Measurements from ENCODE around the gene PRDX1. TPM values are rescaled to one million over a fixed set of nuclear protein-coding genes. Genes with fewer than 3 reads are reported as not detected.

Gene PRDX1
- total and polyA plus RNA-seq, 2 of the 13 experiments (the other 11 are each of a cell fraction or from before 2014, with no cell fraction given) = 761 to 1,898 TPM

GRCh38 chr1:45552331-45552730 lies 30.6 kb upstream of the PRDX1 start:
- CTCF ChIA-PET (ENCODE audit: low intra/inter-chr PET ratio, low total read pairs) = no interaction called here

More at GRCh38 chr1:45552331-45552730, 30.6 kb upstream of the PRDX1 start:
- Histone ChIP-seq H3K27ac (ENCODE audit: extremely low read length, insufficient read depth, low read length) (peak overlapping the region; percentile 33), H4K20me1 (ENCODE audit: insufficient read depth, low read length) (no peaks in the 10 kb centered on the region), H2AFZ (ENCODE audit: low read length) (no peak overlapping the region), H3K4me2 (ENCODE audit: low read depth, low read length) (peak overlapping the region; percentile 94), H3K36me3 (replicated peaks in 1 of 2; ENCODE audit: control insufficient read depth in 1 of 2, insufficient read depth in 2 of 2, low read length in 2 of 2) (peaks cover 1 to 12% of the 10 kb centered on the region in 2 experiments; a peak in 4 of 5 replicates), H3K4me1 (ENCODE audit: insufficient read depth, low read length) (peaks cover 47% of the 10 kb centered on the region), H3K9ac (ENCODE audit: insufficient read depth, low read depth, low read length) (peak overlapping the region; percentile 88; the same call in 1 of the 2 replicates), H3K79me2 (ENCODE audit: insufficient read depth, low read length) (peaks cover 39% of the 10 kb centered on the region), H3K4me3 (replicated peaks in 1 of 3; ENCODE audit: insufficient read depth in 1 of 3, low read depth in 2 of 3, low read length in 3 of 3) (peak overlapping the region in 2 of 3 experiments; percentile 30 to 87; a peak in 1 of 6 replicates), H3K27me3 (ENCODE audit: control insufficient read depth in 1 of 2, insufficient read depth in 2 of 2, low read length in 2 of 2) (no peaks in the 10 kb centered on the region; a peak in 1 of 5 replicates), H3K9me3 (ENCODE audit: low read length) (no peaks in the 10 kb centered on the region)
- intact Hi-C loops (cut with micrococcal nuclease; ENCODE audit: unreplicated experiment) (no loop called here), in situ Hi-C loops (cut with HindIII; ENCODE audit: extremely low pct_ligation_motif_present, low pct_unique_long_range_greater_than_20kb) (no loop called here)
- no TSS peak for BruUV-seq (replicated peaks)
- FAIRE-seq (no peak), ATAC-seq (no peak), DNase-seq (ENCODE audit: low spot score) (no peak)
- POLR2A ChIA-PET = interaction anchor here (2.6 to 29.7 kb wide), 2 partner anchors 10 to 31 kb away, joined by 27 to 690 read pairs; partner anchors contain the start of gene PRDX1
- WGBS (ENCODE audit: low lambda C conversion rate) = 69% methylated on average over 1 of the region's 1 CpG
- TF ChIP-seq ZNF75D (CRISPR knock-in tag; IDR thresholded peaks at IDR 0.05; ENCODE audit: borderline replicate concordance) (no peak), ZSCAN22 (CRISPR knock-in tag; IDR thresholded peaks at IDR 0.05) (no peak), ZNF180 (CRISPR knock-in tag; IDR thresholded peaks at IDR 0.05; ENCODE audit: borderline replicate concordance, low read depth) (no peak), HDAC1 (CRISPR knock-in tag; IDR thresholded peaks at IDR 0.05) (no peak), TGIF2 (CRISPR knock-in tag; IDR thresholded peaks at IDR 0.05) (no peak), ZNF577 (CRISPR knock-in tag; IDR thresholded peaks at IDR 0.05; ENCODE audit: borderline replicate concordance, low read depth) (no peak), ZFP1 (CRISPR knock-in tag; IDR thresholded peaks at IDR 0.05) (no peak), ZNF83 (CRISPR knock-in tag; IDR thresholded peaks at IDR 0.05; ENCODE audit: borderline replicate concordance) (no peak), HMG20B (CRISPR knock-in tag; conservative IDR thresholded peaks at IDR 0.05) (no peak), ZBTB2 (CRISPR knock-in tag; IDR thresholded peaks at IDR 0.05; ENCODE audit: low read depth) (no peak), ZNF776 (CRISPR knock-in tag; IDR thresholded peaks at IDR 0.05) (no peak)
- TF ChIP-seq, protein P1, sequence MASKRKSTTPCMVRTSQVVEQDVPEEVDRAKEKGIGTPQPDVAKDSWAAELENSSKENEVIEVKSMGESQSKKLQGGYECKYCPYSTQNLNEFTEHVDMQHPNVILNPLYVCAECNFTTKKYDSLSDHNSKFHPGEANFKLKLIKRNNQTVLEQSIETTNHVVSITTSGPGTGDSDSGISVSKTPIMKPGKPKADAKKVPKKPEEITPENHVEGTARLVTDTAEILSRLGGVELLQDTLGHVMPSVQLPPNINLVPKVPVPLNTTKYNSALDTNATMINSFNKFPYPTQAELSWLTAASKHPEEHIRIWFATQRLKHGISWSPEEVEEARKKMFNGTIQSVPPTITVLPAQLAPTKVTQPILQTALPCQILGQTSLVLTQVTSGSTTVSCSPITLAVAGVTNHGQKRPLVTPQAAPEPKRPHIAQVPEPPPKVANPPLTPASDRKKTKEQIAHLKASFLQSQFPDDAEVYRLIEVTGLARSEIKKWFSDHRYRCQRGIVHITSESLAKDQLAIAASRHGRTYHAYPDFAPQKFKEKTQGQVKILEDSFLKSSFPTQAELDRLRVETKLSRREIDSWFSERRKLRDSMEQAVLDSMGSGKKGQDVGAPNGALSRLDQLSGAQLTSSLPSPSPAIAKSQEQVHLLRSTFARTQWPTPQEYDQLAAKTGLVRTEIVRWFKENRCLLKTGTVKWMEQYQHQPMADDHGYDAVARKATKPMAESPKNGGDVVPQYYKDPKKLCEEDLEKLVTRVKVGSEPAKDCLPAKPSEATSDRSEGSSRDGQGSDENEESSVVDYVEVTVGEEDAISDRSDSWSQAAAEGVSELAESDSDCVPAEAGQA (IDR thresholded peaks at IDR 0.05; ENCODE audit: low read depth) = no peak
- TF ChIP-seq, protein P1 (CRISPR knock-in tag; IDR thresholded peaks at IDR 0.05; ENCODE audit: borderline replicate concordance) = no peak
- TF ChIP-seq, protein P2, sequence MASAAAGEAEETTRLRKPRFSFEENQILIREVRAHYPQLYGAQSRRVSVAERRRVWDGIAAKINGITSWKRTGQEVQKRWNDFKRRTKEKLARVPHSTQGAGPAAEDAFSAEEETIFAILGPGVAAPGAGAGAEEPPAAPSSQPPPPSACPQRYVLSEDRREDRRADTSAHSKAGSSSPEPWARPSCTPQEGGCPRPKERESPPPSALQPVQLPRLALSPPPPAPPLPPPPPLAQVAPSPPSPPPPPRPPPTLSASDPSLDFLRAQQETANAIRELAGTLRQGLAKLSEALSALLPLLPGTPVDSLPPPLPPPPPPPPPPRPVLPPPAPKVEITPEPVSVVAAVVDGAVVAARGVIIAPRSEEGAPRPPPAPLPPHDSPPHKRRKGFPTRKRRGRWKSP (CRISPR knock-in tag; IDR thresholded peaks at IDR 0.05) = no peak

All from HepG2 (cell line).